H1 (cell line): ENCODE measurements around the gene OSBPL5. TPM values are rescaled to one million over a fixed set of nuclear protein-coding genes. Genes with fewer than 3 reads are reported as not detected.

ENCODE experiments used
- CTCF ChIA-PET: fragments of 300-600 bp; sonication (Branson Sonifier 250); formaldehyde crosslinking; loops from one replicate; lab custom pipeline; 2021; ENCODE audit not compliant: partially characterized antibody; lab: Charles Lee
- POLR2A ChIA-PET: fragments of 300-600 bp; sonication (Branson Sonifier 250); formaldehyde crosslinking; loops from one replicate; lab custom pipeline; 2021; ENCODE audit warnings: inconsistent platforms; ENCODE audit not compliant: partially characterized antibody; lab: Charles Lee
- DNase-seq, 2 experiments: peaks; one replicate each; pipeline versions ENCODE4 v3.0.0 to v3.0.0-alpha.2; 2010 to 2022; ENCODE audit warnings: low spot score in 2 of 2, low read depth in 1 of 2, mixed read lengths in 1 of 2
- FAIRE-seq: peaks from 2 replicates; lab custom pipeline; 2011; peaks lifted over from hg19 to GRCh38; lab: Jason Lieb, UNC
- H2AFZ ChIP-seq: 2 replicates; pipeline ENCODE4 v1.8.1; 2012; ENCODE audit warnings: low read length, inconsistent platforms
- H2AK5ac ChIP-seq: 2 replicates; pipeline ENCODE4 v1.6.1; 2013; ENCODE audit warnings: low read depth, low read length
- H2BK120ac ChIP-seq: replicated peaks from 2 replicates; pipeline ENCODE3; 2013; ENCODE audit warnings: low read depth, low read length, inconsistent platforms
- H2BK12ac ChIP-seq: 2 replicates; pipeline ENCODE4 v1.6.1; 2013; ENCODE audit warnings: low read depth, low read length
- H2BK15ac ChIP-seq: 2 replicates; pipeline ENCODE4 v1.6.1; 2013; ENCODE audit warnings: low read length
- H2BK20ac ChIP-seq: 2 replicates; pipeline ENCODE4 v1.6.1; 2013; ENCODE audit warnings: low read length
- H2BK5ac ChIP-seq: 2 replicates; pipeline ENCODE4 v1.6.1; 2013; ENCODE audit warnings: low read depth, low read length
- H3K14ac ChIP-seq: 2 replicates; pipeline ENCODE4 v1.6.1; 2013; ENCODE audit warnings: inconsistent platforms; ENCODE audit not compliant: insufficient read length
- H3K18ac ChIP-seq: 2 replicates; pipeline ENCODE4 v1.6.1; 2013; ENCODE audit warnings: low read length; ENCODE audit errors: extremely low read depth
- H3K23ac ChIP-seq: 2 replicates; pipeline ENCODE4 v1.6.1; 2013; ENCODE audit warnings: inconsistent platforms; ENCODE audit not compliant: insufficient read length
- H3K23me2 ChIP-seq: 2 replicates; pipeline ENCODE4 v1.6.1; 2013; ENCODE audit warnings: low read depth, low read length
- H3K27ac ChIP-seq: 2 replicates; pipeline ENCODE4 v1.6.1; 2011; ENCODE audit warnings: low read depth, low read length, inconsistent platforms
- H3K27me3 ChIP-seq, 4 experiments: replicated peaks in 1 of 4; 1 replicate in 1 of 4; 2 replicates in 3 of 4; pipeline versions ENCODE4 v1.6.1 to v1.8.1; 2011 to 2013; ENCODE audit warnings: low read length in 3 of 4, mild to moderate bottlenecking in 3 of 4, inconsistent platforms in 2 of 4, mixed read lengths in 2 of 4, moderate library complexity in 1 of 4; ENCODE audit not compliant: control insufficient read depth in 3 of 4, insufficient read depth in 3 of 4; ENCODE audit errors: extremely low read depth in 1 of 4
- H3K36me3 ChIP-seq, 4 experiments: 2 replicates each; pipeline versions ENCODE4 v1.6.1 to v1.8.1; 2011 to 2013; ENCODE audit warnings: mild to moderate bottlenecking in 4 of 4, low read length in 3 of 4, moderate library complexity in 2 of 4, control low read depth in 1 of 4, inconsistent platforms in 1 of 4; ENCODE audit not compliant: insufficient read depth in 4 of 4, control insufficient read depth in 2 of 4
- H3K4ac ChIP-seq: replicated peaks from 2 replicates; pipeline ENCODE3; 2013; ENCODE audit warnings: low read length, low read depth, mixed read lengths, inconsistent platforms; ENCODE audit not compliant: insufficient read length
- H3K4me1 ChIP-seq, 4 experiments: replicated peaks in 1 of 4; 1 replicate in 1 of 4; 2 replicates in 3 of 4; pipeline versions ENCODE4 v1.6.1 to v1.8.1; 2011 to 2013; ENCODE audit warnings: low read length in 3 of 4, inconsistent platforms in 2 of 4, mixed read lengths in 1 of 4; ENCODE audit not compliant: insufficient read depth in 4 of 4, control insufficient read depth in 3 of 4
- H3K4me2 ChIP-seq, 2 experiments: 2 replicates each; pipeline versions ENCODE4 v1.6.1 to v1.8.1; 2011 to 2013; ENCODE audit warnings: low read depth in 2 of 2, low read length in 2 of 2, control low read depth in 1 of 2, inconsistent platforms in 1 of 2, mild to moderate bottlenecking in 1 of 2; ENCODE audit not compliant: insufficient read depth in 1 of 2
- H3K4me3 ChIP-seq, 4 experiments: fragments of 200-600, 300-600 bp in 1 of 4; sonication (generic), shearing (Covaris generic), sonication (Bioruptor Twin) in 1 of 4; 2 replicates each; pipeline versions ENCODE4 v1.5.1 to v1.8.1; 2011 to 2016; ENCODE audit warnings: low read length in 4 of 4, low read depth in 3 of 4, control low read depth in 2 of 4, inconsistent platforms in 2 of 4, mild to moderate bottlenecking in 2 of 4, mixed read lengths in 1 of 4, moderate library complexity in 1 of 4; ENCODE audit not compliant: insufficient read depth in 2 of 4; ENCODE audit errors: extremely low read depth in 1 of 4
- H3K56ac ChIP-seq: replicated peaks from 2 replicates; pipeline ENCODE3; 2013; ENCODE audit warnings: low read depth, mild to moderate bottlenecking, mixed read lengths, low read length, inconsistent platforms; ENCODE audit not compliant: insufficient read length
- H3K79me1 ChIP-seq: 2 replicates; pipeline ENCODE4 v1.6.1; 2013; ENCODE audit warnings: low read depth, low read length, control low read depth
- H3K79me2 ChIP-seq, 2 experiments: 2 replicates each; pipeline versions ENCODE4 v1.6.1 to v1.8.1; 2012 to 2013; ENCODE audit warnings: low read length in 2 of 2, mild to moderate bottlenecking in 2 of 2, inconsistent platforms in 1 of 2; ENCODE audit not compliant: insufficient read depth in 2 of 2, control insufficient read depth in 1 of 2
- H3K9ac ChIP-seq, 4 experiments: replicated peaks in 1 of 4; 1 replicate in 1 of 4; 2 replicates in 3 of 4; pipeline versions ENCODE4 v1.6.1 to v1.8.1; 2011 to 2013; ENCODE audit warnings: low read depth in 3 of 4, low read length in 3 of 4, control low read depth in 2 of 4, mild to moderate bottlenecking in 2 of 4, moderate library complexity in 2 of 4, inconsistent platforms in 1 of 4; ENCODE audit errors: extremely low read depth in 1 of 4
- H3K9me3 ChIP-seq, 2 experiments: 2 replicates each; pipeline versions ENCODE4 v1.6.1 to v1.8.1; 2012 to 2013; ENCODE audit warnings: mild to moderate bottlenecking in 2 of 2, moderate library complexity in 2 of 2, control low read depth in 1 of 2, inconsistent platforms in 1 of 2, low read depth in 1 of 2, low read length in 1 of 2, mixed read lengths in 1 of 2; ENCODE audit not compliant: insufficient read depth in 2 of 2
- H4K20me1 ChIP-seq, 2 experiments: replicated peaks in 1 of 2; 2 replicates each; pipeline versions ENCODE3 to v1.8.1; 2011 to 2013; ENCODE audit warnings: inconsistent platforms in 2 of 2, low read length in 2 of 2, mild to moderate bottlenecking in 1 of 2; ENCODE audit not compliant: insufficient read depth in 2 of 2, control insufficient read depth in 1 of 2
- H4K5ac ChIP-seq: 2 replicates; pipeline ENCODE4 v1.6.1; 2013; ENCODE audit warnings: low read length, low read depth, mixed read lengths, inconsistent platforms; ENCODE audit not compliant: insufficient read length
- H4K8ac ChIP-seq: 2 replicates; pipeline ENCODE4 v1.8.0; 2013; ENCODE audit warnings: mild to moderate bottlenecking, moderate library complexity, low read length, inconsistent platforms; ENCODE audit not compliant: insufficient read depth; ENCODE audit errors: extremely low read depth
- H4K91ac ChIP-seq: replicated peaks from 2 replicates; pipeline ENCODE3; 2013; ENCODE audit warnings: low read length, mixed read lengths, inconsistent platforms; ENCODE audit not compliant: insufficient read length
- ASH2L ChIP-seq: fragments of 200-600, 300-600 bp; sonication (generic); IDR thresholded peaks from one replicate; pipeline ENCODE4 v1.7.1; 2017; ENCODE audit warnings: low read length
- ATF3 ChIP-seq: IDR thresholded peaks from 2 replicates; pipeline ENCODE4 v1.6.1; 2011; ENCODE audit warnings: low read depth, mild to moderate bottlenecking, low read length; ENCODE audit not compliant: insufficient read depth
- BRCA1 ChIP-seq: IDR thresholded peaks from 2 replicates; pipeline ENCODE4 v1.6.1; 2012; ENCODE audit warnings: low read depth, low read length, improper control_type of control experiment
- CREB1 ChIP-seq: IDR thresholded peaks from 2 replicates; pipeline ENCODE4 v1.6.1; 2012; ENCODE audit warnings: inconsistent platforms
- EGR1 ChIP-seq: IDR thresholded peaks from 2 replicates; pipeline ENCODE4 v1.6.1; 2011; ENCODE audit warnings: low read depth, low read length, borderline replicate concordance
- GTF2F1 ChIP-seq: IDR thresholded peaks from 2 replicates; pipeline ENCODE4 v1.6.1; 2012; ENCODE audit warnings: low read depth, low read length, improper control_type of control experiment, borderline replicate concordance
- HDAC6 ChIP-seq: IDR thresholded peaks from one replicate; pipeline ENCODE4 v1.7.1; 2012; ENCODE audit warnings: low read depth, mild to moderate bottlenecking, inconsistent platforms, low read length, moderate library complexity
- RAD21 ChIP-seq, 2 experiments: IDR thresholded peaks in 1 of 2; conservative IDR thresholded peaks in 1 of 2; 2 replicates each; pipeline ENCODE4 v1.6.1; 2011; ENCODE audit warnings: low read depth in 2 of 2, low read length in 2 of 2, improper control_type of control experiment in 1 of 2, inconsistent platforms in 1 of 2, mild to moderate bottlenecking in 1 of 2, moderate library complexity in 1 of 2
- SP4 ChIP-seq: IDR thresholded peaks from 2 replicates; pipeline ENCODE4 v1.6.1; 2012; ENCODE audit warnings: low read length, inconsistent platforms
- TEAD4 ChIP-seq: IDR thresholded peaks from 2 replicates; pipeline ENCODE4 v1.6.1; 2012; ENCODE audit warnings: low read depth, low read length, inconsistent platforms, mixed read lengths
- USF2 ChIP-seq: IDR thresholded peaks from 2 replicates; pipeline ENCODE4 v1.6.1; 2011; ENCODE audit warnings: low read length, improper control_type of control experiment
- WGBS, 2 experiments: shearing (Covaris generic) in 1 of 2; methylation state at CpG; one replicate each; pipeline versions ENCODE4 v1.1.6 to v1.1.7; 2013 to 2015; ENCODE audit warnings: low lambda C conversion rate in 2 of 2, mixed read lengths in 2 of 2, inconsistent platforms in 1 of 2, low coverage in 1 of 2, missing lambda C conversion rate in 1 of 2; ENCODE audit not compliant: insufficient replicate concordance in 2 of 2, insufficient coverage in 1 of 2, insufficient read length in 1 of 2; ENCODE audit errors: extremely low coverage in 1 of 2, missing lambda C conversion rate in 1 of 2; 5-methylcytosine and 5-hydroxymethylcytosine counted together
- polyA plus RNA-seq, 7 experiments: library from polyadenylated mRNA; depleted of rRNA in 3 of 7; stranded (reverse) in 5 of 7; unstranded in 2 of 7; fragments of >200 nt in 5 of 7; fragments of 200-250 nt in 2 of 7; gene quantifications; 1 replicate in 5 of 7; 2 replicates in 1 of 7; 4 replicates in 1 of 7; pipeline versions ENCODE4 v1.2.1 to v1.2.3, GENCODE V29; 2011 to 2013; ENCODE audit warnings: missing spikeins in 2 of 7, mixed read lengths in 2 of 7
- total RNA-seq: library from RNA; stranded (reverse); fragmentation: NEBNext Ultra II Directional; extraction: Animal tissue kit (Norgen Biotek cat#: 25700); gene quantifications from 2 replicates; pipeline ENCODE4 v1.2.1, GENCODE V29; 2021

OSBPL5 gene
- total and polyA plus RNA-seq, 2 of the 8 experiments (the other 6 are each of a cell fraction or from before 2014, with no cell fraction given), result 3.4 to 9.9 TPM

- no peak overlapping the region for H4K8ac ChIP-seq
- H3K4me3 ChIP-seq, result no peak overlapping the region
- no peak overlapping the region for H2BK5ac ChIP-seq
- no peaks in the 10 kb centered on the region for H3K79me1 ChIP-seq
- H2BK20ac ChIP-seq, result no peak overlapping the region
- no peaks in the 10 kb centered on the region for H3K9me3 ChIP-seq
- no peak overlapping the region for H3K23ac ChIP-seq
- H4K20me1 ChIP-seq, result no peaks in the 10 kb centered on the region
- peaks cover 0 to 13% (median 4%) of the 10 kb centered on the region in 4 experiments; a peak in 5 of 7 replicates for H3K4me1 ChIP-seq
- WGBS, 2 experiments, result 85% methylated on average over 10 of the region's 10 CpGs; no CpG with 5 or more reads in 1 of the 2 experiments
- no peak overlapping the region for H2BK15ac ChIP-seq
- H3K18ac ChIP-seq, result no peak overlapping the region
- FAIRE-seq, result no peak
- H2AK5ac ChIP-seq, result no peak overlapping the region
- H3K14ac ChIP-seq, result no peak overlapping the region
- POLR2A ChIA-PET, result no interaction called here
- no peaks in the 10 kb centered on the region for H3K23me2 ChIP-seq
- H3K9ac ChIP-seq, result no peak overlapping the region
- H4K91ac ChIP-seq, result no peak overlapping the region
- CTCF ChIA-PET, result no interaction called here
- H3K4me2 ChIP-seq, result no peak overlapping the region
- H3K4ac ChIP-seq, result no peak overlapping the region
- H3K79me2 ChIP-seq, result no peaks in the 10 kb centered on the region
- TF ChIP-seq SP4 (no peak), TEAD4 (no peak), RAD21 (IDR thresholded peaks at IDR 0.05 in 1 of 2, conservative IDR thresholded peaks at IDR 0.05 in 1 of 2; ENCODE audit: low read depth in 2 of 2, low read length in 2 of 2) (no peak), GTF2F1 (no peak), CREB1 (no peak), ATF3 (no peak), BRCA1 (no peak), EGR1 (no peak), ASH2L (no peak), USF2 (no peak), HDAC6 (no peak)
- TF ChIP-seq, all 59 proteins: peak for 0
- DNase-seq, result no peak
- Histone ChIP-seq H3K27me3 (no peaks in the 10 kb centered on the region), H3K36me3 (no peaks in the 10 kb centered on the region), H2AFZ (no peak overlapping the region), H4K5ac (no peak overlapping the region), H3K27ac (no peak overlapping the region), H3K56ac (no peak overlapping the region), H2BK120ac (no peak overlapping the region), H2BK12ac (no peak overlapping the region)
These were observed 68.1 kb downstream of the OSBPL5 start for GRCh38 chr11:3096909-3097530.
